ENCODE results near the gene ZNF628. TPM values are rescaled to one million over a fixed set of nuclear protein-coding genes. Genes with fewer than 3 reads are reported as not detected.

The ZNF628 gene
- total and polyA plus RNA-seq, 2 of the 8 experiments (the other 6 are each of a cell fraction or from before 2014, with no cell fraction given) = 1.7 to 10.8 TPM

DNA sequence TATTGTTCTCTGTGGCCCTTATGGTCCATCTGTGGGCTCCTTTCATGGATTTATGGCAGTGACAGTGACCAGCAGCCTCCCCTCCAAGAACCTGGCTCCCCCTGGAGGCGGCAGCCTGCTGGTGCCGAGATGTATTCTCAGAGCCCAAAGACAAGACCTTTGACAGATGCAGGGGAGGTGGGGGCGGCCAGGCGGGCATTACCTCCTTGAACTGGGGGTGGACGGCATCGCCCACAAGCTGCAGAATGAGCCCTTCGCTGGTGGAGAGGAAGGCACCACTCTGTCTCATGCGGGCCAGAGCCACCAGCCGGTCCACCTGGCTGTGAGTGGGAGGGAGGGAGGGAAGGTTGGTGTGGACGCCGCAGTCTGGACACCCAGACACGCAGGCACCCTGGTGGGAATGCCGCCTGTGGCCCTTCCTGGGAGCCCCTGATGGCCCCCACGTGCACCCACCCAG lies 21.6 kb upstream of the ZNF628 start (continued):
- no peak for TF ChIP-seq NANOG (IDR thresholded peaks at IDR 0.05; ENCODE audit: insufficient read depth, low read depth, low read length, poor library complexity, severe bottlenecking)
- no peak for TF ChIP-seq CREB1 (IDR thresholded peaks at IDR 0.05)
- no peak for TF ChIP-seq TAF7 (optimal IDR thresholded peaks at IDR 0.05; ENCODE audit: borderline replicate concordance, low read depth, low read length)
- TF ChIP-seq POLR2A (IDR thresholded peaks at IDR 0.05; ENCODE audit: control extremely low read depth in 1 of 2, low read depth in 2 of 2, low read length in 2 of 2) = no peak
- TF ChIP-seq, protein P1, sequence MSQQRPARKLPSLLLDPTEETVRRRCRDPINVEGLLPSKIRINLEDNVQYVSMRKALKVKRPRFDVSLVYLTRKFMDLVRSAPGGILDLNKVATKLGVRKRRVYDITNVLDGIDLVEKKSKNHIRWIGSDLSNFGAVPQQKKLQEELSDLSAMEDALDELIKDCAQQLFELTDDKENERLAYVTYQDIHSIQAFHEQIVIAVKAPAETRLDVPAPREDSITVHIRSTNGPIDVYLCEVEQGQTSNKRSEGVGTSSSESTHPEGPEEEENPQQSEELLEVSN (IDR thresholded peaks at IDR 0.05) = no peak
- TF ChIP-seq GTF2F1 (IDR thresholded peaks at IDR 0.05; ENCODE audit: borderline replicate concordance, low read depth, low read length) = no peak
- TF ChIP-seq KDM4A (IDR thresholded peaks at IDR 0.05; ENCODE audit: low read depth, low read length, severe bottlenecking) = no peak
- no peak for TF ChIP-seq JUN (IDR thresholded peaks at IDR 0.05; ENCODE audit: low read depth, low read length)
- no peak for TF ChIP-seq CBX5 (IDR thresholded peaks at IDR 0.05; ENCODE audit: low read depth, low read length)
- peak; percentile 50 to 73 for TF ChIP-seq RAD21 (IDR thresholded peaks at IDR 0.05 in 1 of 2, conservative IDR thresholded peaks at IDR 0.05 in 1 of 2; ENCODE audit: low read depth in 2 of 2, low read length in 2 of 2)
- no peak for TF ChIP-seq SP1 (IDR thresholded peaks at IDR 0.05; ENCODE audit: low read depth, low read length)
- peak; percentile 48 to 79; a peak in 2 of 4 replicates for TF ChIP-seq SIN3A (conservative IDR thresholded peaks at IDR 0.05 in 1 of 2, IDR thresholded peaks at IDR 0.05 in 1 of 2; ENCODE audit: low read depth in 1 of 2, low read length in 2 of 2)
- TF ChIP-seq ATF2 (IDR thresholded peaks at IDR 0.05; ENCODE audit: low read length) = no peak
- no peak for TF ChIP-seq CHD2 (IDR thresholded peaks at IDR 0.05; ENCODE audit: low read length)
- no peak for TF ChIP-seq SAP30 (IDR thresholded peaks at IDR 0.05; ENCODE audit: insufficient read depth, insufficient replicate concordance, low read length)
- no peak for TF ChIP-seq SP4 (IDR thresholded peaks at IDR 0.05; ENCODE audit: low read length)
- TF ChIP-seq MAFK (IDR thresholded peaks at IDR 0.05; ENCODE audit: low read depth, low read length) = no peak
- peak; percentile 47; the same call in 1 of the 2 replicates for TF ChIP-seq GABPA (IDR thresholded peaks at IDR 0.05; ENCODE audit: borderline replicate concordance, insufficient read depth, low read length)
- no peak for TF ChIP-seq SRF (IDR thresholded peaks at IDR 0.05; ENCODE audit: low read depth, low read length)
- TF ChIP-seq BACH1 (IDR thresholded peaks at IDR 0.05; ENCODE audit: low read length) = no peak
- no peak for TF ChIP-seq ASH2L (IDR thresholded peaks at IDR 0.05; ENCODE audit: low read length)
- no peak for TF ChIP-seq CTBP2 (IDR thresholded peaks at IDR 0.05; ENCODE audit: borderline replicate concordance, insufficient read depth, insufficient read length, low read length)
- no peak for TF ChIP-seq CBX8 (IDR thresholded peaks at IDR 0.05; ENCODE audit: borderline replicate concordance, low read depth, low read length)
